K562 (cell line): Measurements from ENCODE around the gene RRAD. TPM values are rescaled to one million over a fixed set of nuclear protein-coding genes. Genes with fewer than 3 reads are reported as not detected.

Source experiments
- E2F1 ChIP-seq: sonication (generic); formaldehyde crosslinking; IDR thresholded peaks from 2 replicates; pipeline ENCODE4 v1.8.1; 2023; ENCODE audit warnings: mild to moderate bottlenecking, missing genetic modification reagents, moderate library complexity
- HDAC8 ChIP-seq: fragments of 450-650 bp; IDR thresholded peaks from 2 replicates; pipeline ENCODE4 v1.6.1; 2016; ENCODE audit warnings: mild to moderate bottlenecking, missing genetic modification characterization, moderate library complexity, missing compliant biosample characterization
- IRF1 ChIP-seq: sonication (generic); formaldehyde crosslinking; IDR thresholded peaks from 2 replicates; pipeline ENCODE4 v1.8.0; 2022; ENCODE audit warnings: missing genetic modification reagents, mild to moderate bottlenecking, borderline replicate concordance
- JUN ChIP-seq, 2 experiments: sonication (generic) in 1 of 2; formaldehyde crosslinking in 1 of 2; IDR thresholded peaks; 2 replicates each; pipeline versions ENCODE4 v1.6.1 to v1.8.0; 2012 to 2022; ENCODE audit warnings: borderline replicate concordance in 2 of 2, mild to moderate bottlenecking in 2 of 2, improper control_type of control experiment in 1 of 2, low read depth in 1 of 2, low read length in 1 of 2, missing genetic modification reagents in 1 of 2
- KHSRP ChIP-seq: fragments of 450-650 bp; IDR thresholded peaks from 2 replicates; pipeline ENCODE4 v1.6.1; 2017
- NR0B1 ChIP-seq: fragments of 450-650 bp; IDR thresholded peaks from one replicate; pipeline ENCODE4 v1.6.1; 2018; ENCODE audit warnings: mild to moderate bottlenecking, moderate library complexity; ENCODE audit not compliant: partially characterized antibody
- NR1H2 ChIP-seq: sonication (generic); formaldehyde crosslinking; IDR thresholded peaks from 2 replicates; pipeline ENCODE4 v1.4.0; 2020; ENCODE audit warnings: mild to moderate bottlenecking, missing genetic modification reagents
- PHB2 ChIP-seq: fragments of 450-650 bp; IDR thresholded peaks from 2 replicates; pipeline ENCODE4 v1.6.1; 2017; ENCODE audit warnings: low read depth
- PHTF2 ChIP-seq: fragments of 250-450 bp; sonication (Bioruptor Pico); IDR thresholded peaks from 2 replicates; pipeline ENCODE4 v1.5.0; 2021; ENCODE audit warnings: mild to moderate bottlenecking
- RREB1 ChIP-seq: fragments of 250-450 bp; sonication (Bioruptor Pico); IDR thresholded peaks from 2 replicates; pipeline ENCODE4 v1.4.0; 2020
- TCF3 ChIP-seq: sonication (generic); formaldehyde crosslinking; IDR thresholded peaks from 2 replicates; pipeline ENCODE4 v1.4.0; 2020; ENCODE audit warnings: mild to moderate bottlenecking, missing genetic modification reagents
- ZNF184 ChIP-seq: sonication (generic); formaldehyde crosslinking; IDR thresholded peaks from 2 replicates; pipeline ENCODE4 v1.5.0; 2020; ENCODE audit warnings: missing genetic modification reagents
- ZNF263 ChIP-seq: sonication (generic); formaldehyde crosslinking; IDR thresholded peaks from 2 replicates; pipeline ENCODE4 v1.8.0; 2022; ENCODE audit warnings: mild to moderate bottlenecking, missing genetic modification reagents, borderline replicate concordance
- ZNF512 ChIP-seq: IDR thresholded peaks from 2 replicates; pipeline ENCODE4 v1.6.1; 2016; ENCODE audit warnings: missing genetic modification characterization, missing compliant biosample characterization
- ZNF699 ChIP-seq: fragments of 250-450 bp; sonication (Bioruptor Pico); IDR thresholded peaks from 2 replicates; pipeline ENCODE4 v1.8.0; 2021; ENCODE audit warnings: mild to moderate bottlenecking, moderate library complexity; ENCODE audit not compliant: insufficient replicate concordance
- ZNF77 ChIP-seq: fragments of 250-450 bp; sonication (Bioruptor Pico); IDR thresholded peaks from 2 replicates; pipeline ENCODE4 v1.5.0; 2020
- polyA plus RNA-seq, 8 experiments: library from polyadenylated mRNA; depleted of rRNA in 4 of 8; stranded (reverse) in 5 of 8; unstranded in 3 of 8; fragments of >200 nt; fragmentation: Nextera tagmentation in 2 of 8; fragmentation: Illumina TruSeq in 1 of 8; extraction: Ambion mirVana in 2 of 8; extraction: Trizol in 1 of 8; gene quantifications; 2 replicates each; pipeline versions ENCODE4 v1.2.1 to v1.2.3, GENCODE V29; 2011 to 2014; ENCODE audit warnings: inconsistent platforms in 1 of 8, missing spikeins in 1 of 8
- total RNA-seq, 7 experiments: library from RNA; depleted of rRNA in 6 of 7; stranded (reverse); fragments of >200 nt in 6 of 7; fragmentation: Illumina TruSeq in 2 of 7; extraction: Trizol in 2 of 7; gene quantifications; 2 replicates each; pipeline versions ENCODE4 v1.2.1 to v1.2.3, GENCODE V29; 2011 to 2021; ENCODE audit warnings: low replicate concordance in 1 of 7

The RRAD gene
- total and polyA plus RNA-seq, 9 of the 15 experiments (the other 6 are each of a cell fraction or from before 2014, with no cell fraction given), result 0.09 to 0.20 (median 0.13) TPM; not detected in 5

GRCh38 chr16:66880288-66881013 lies 44.9 kb downstream of the RRAD start, which contains the start of gene PDP2 (continued):
- no peak for TF ChIP-seq RREB1 (CRISPR knock-in tag)
- no peak for TF ChIP-seq ZNF184 (CRISPR knock-in tag)
- TF ChIP-seq PHTF2 (CRISPR knock-in tag), result no peak
- no peak for TF ChIP-seq IRF1 (CRISPR knock-in tag)
- TF ChIP-seq JUN (IDR thresholded peaks at IDR 0.05; ENCODE audit: borderline replicate concordance, low read depth, low read length), result no peak
- TF ChIP-seq JUN (CRISPR knock-in tag; IDR thresholded peaks at IDR 0.05; ENCODE audit: borderline replicate concordance), result no peak
- 0 out of 2 replicates have a peak, but pooled peaks have one; percentile 39 for TF ChIP-seq E2F1 (CRISPR knock-in tag)
- no peak for TF ChIP-seq HDAC8 (tag)
- peak; percentile 61; the same call in 1 of the 2 replicates for TF ChIP-seq ZNF263
- no peak for TF ChIP-seq ZNF699 (CRISPR knock-in tag)
- TF ChIP-seq ZNF77 (CRISPR knock-in tag), result no peak
- no peak for TF ChIP-seq NR0B1
- no peak for TF ChIP-seq KHSRP
- no peak for TF ChIP-seq ZNF512 (tag)
- no peak for TF ChIP-seq NR1H2 (CRISPR knock-in tag)
- TF ChIP-seq PHB2, result no peak
- no peak for TF ChIP-seq TCF3 (CRISPR knock-in tag)
